HG02571 (cell line): ENCODE measurements around the gene ZNF777.
A peak's percentile ranks its signal among the peaks of the same experiment; 100 is the strongest.
"Not testable (repeated sequence)": the region's sequence is repeated elsewhere in the genome, so short reads cannot be mapped to it uniquely, and the experiment has no call there.

Experiments
- ATAC-seq: cut with Tn5 transposase; IDR thresholded peaks from one replicate; pipeline ENCODE4 v1.9.1; 2021; ENCODE audit warnings: mild to moderate bottlenecking, moderate library complexity; ENCODE audit not compliant: unreplicated experiment

ZNF777 gene

GRCh38 chr7:149422162-149422913, 38.5 kb downstream of the ZNF777 start:
- ATAC-seq = peak; percentile 95

GRCh38 chr7:149420006-149420405, 40.9 kb downstream of the ZNF777 start:
- ATAC-seq = no peak

DNA sequence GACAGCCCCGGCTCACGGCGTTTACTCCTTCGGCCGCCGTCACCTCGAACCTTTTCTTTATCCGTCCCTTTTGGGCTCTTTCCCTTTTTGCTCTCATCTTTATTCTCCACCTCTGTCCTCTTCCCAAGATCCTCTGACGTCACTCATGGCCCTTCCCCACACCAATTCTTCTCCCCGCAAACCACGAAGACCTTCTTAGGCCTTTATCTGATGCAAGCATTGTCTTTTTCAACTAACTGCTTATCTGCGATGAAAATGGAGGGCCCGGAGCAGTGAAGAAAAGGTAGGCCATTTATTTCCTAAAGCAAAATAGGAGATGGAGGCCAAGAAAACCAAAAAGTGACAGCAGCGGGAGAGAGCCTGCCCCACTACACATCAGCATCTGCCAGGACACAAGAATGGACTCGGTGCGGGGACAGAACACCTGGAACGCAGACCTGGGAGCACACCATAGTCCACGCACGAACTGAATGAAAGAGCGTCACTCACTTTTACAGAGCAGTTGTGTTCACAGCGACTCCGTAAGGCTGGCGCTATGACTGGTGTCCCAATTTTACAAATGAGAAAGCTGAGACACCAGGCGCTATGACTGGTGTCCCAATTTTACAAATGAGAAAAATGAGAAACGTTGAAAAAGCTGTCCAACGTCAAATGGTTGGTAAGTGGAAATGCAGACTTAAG, 45.3 kb downstream of the ZNF777 start:
- ATAC-seq = no peak

DNA sequence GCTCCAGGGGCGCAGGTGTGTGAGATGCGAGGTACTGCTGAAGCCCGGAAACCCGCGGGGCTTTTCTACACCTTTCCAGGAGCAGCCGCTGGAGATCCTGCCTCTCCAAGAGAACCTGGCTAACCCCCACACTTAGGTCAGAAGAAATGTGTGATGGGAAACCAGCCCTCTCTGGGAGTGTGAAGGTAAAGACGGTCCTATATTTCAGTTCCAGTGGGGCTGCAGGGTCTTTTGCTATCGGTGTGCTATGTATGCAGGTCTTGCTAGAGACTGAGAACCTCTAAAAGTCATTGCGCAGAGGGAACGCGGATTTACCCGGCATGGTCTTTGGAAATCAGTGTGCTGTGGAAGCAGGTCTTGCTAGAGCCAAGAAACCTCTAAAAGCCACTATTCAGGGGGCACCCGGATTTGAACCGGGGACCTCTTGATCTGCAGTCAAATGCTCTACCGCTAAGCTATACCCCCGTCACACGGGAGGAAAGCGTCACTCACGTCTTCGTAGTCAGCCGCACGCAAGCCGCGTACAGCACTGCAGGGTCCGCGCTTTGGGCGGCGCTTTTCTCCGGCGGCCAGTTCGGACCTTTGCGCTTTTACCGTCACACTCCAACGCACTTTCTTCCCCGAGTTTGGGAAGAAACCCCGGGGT, 46.0 kb downstream of the ZNF777 start:
- no peak for ATAC-seq

- no peak for ATAC-seq
Measured at GRCh38 chr7:149414171-149414570, 46.7 kb downstream of the ZNF777 start.

GRCh38 chr7:149413083-149413482, 47.8 kb downstream of the ZNF777 start:
- not testable (repeated sequence) for ATAC-seq

DNA sequence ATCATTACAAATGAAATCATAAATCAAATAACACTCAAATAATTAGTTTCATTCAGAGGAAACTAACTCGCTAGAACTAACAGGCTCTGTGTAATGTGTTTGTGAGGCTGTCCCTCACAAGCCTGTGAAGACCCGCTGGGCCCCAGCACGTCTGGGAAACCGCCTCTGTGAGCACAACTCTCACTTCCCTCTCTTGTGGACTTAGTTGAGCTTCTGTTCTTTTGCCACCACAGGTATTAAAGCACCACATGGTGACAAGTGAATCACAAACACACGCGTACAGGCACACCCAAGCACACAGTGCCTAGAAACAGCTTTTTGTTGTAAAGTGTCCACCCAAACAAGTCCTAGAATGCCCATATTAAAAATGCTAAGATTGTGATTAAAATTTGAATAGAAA, 51.0 kb downstream of the ZNF777 start:
- no peak for ATAC-seq

- ATAC-seq = no peak
Measured at GRCh38 chr7:149404825-149405224, 56.0 kb downstream of the ZNF777 start.

DNA sequence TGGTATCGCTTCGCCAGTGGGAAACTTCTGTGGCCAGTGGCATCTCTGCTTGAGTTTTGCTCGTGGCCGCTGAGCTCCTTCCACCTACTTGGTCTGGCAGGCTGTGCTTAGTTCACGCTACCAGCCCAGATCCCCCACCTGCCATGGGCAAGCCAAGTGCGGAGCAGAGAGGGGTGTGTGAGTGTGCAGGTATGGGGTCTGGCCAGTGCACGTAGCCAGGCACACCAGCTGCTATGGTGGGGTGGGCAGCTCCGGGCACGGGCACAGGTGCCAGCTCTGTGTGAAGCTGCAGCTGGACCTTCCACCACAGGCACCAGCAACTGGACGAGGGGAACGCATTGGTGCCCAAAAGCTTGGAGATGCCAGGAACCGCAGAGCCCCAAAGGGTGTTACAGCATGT, 56.5 kb downstream of the ZNF777 start:
- ATAC-seq = no peak

DNA sequence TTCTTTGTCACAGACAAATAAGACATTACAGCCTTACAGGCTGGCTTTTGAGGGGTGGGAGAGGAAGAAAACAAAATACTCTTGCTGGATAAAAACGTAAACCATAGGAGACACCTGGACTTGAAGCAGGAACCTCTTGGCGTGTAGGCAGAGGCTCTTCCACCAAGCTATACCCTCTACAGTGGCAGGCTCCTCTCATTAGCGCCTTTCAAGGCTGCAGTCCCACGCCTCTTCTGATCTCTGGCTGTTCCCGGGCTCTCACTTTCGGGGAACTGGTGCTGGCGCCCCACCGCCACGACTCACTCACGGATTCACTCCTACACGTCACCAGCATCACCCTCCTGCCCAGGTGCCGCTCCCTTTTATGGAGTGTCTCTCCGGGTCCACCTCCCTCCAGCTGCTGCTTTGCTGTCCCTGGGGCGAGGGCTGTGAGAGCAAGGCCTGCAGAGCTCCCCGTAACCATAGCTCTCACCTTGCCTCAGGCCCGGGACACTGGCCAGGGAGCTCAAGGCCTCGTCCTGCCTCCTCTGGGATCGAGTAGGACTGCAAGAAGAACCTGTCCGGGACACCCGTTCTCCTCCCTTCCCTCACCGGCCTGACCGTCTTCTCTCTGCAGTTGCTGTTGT, 62.6 kb downstream of the ZNF777 start:
- ATAC-seq = no peak

GRCh38 chr7:149397470-149398043, 63.3 kb downstream of the ZNF777 start:
- no peak for ATAC-seq

GRCh38 chr7:149388550-149389335, 72.1 kb downstream of the ZNF777 start:
- not testable (repeated sequence) for ATAC-seq

DNA sequence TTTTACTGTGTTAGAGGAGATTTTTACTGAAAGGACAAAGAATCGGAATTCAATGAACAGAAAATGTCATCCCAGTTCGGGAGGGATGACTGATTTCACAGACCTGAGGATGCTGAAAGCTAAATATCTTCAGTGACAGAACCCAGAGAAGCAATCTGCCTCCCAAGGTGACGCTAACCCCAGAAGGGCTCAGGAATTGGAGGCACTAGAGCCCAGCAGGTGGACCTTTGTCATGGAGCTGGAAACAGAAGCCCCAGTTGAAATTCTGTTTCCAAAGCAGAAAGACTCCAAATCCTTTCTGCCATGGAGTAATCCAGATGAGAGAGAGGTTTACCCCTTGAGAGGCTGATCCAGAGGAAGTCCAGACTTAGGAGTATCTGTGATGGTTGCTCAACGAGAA, 74.3 kb downstream of the ZNF777 start:
- not testable (repeated sequence) for ATAC-seq

DNA sequence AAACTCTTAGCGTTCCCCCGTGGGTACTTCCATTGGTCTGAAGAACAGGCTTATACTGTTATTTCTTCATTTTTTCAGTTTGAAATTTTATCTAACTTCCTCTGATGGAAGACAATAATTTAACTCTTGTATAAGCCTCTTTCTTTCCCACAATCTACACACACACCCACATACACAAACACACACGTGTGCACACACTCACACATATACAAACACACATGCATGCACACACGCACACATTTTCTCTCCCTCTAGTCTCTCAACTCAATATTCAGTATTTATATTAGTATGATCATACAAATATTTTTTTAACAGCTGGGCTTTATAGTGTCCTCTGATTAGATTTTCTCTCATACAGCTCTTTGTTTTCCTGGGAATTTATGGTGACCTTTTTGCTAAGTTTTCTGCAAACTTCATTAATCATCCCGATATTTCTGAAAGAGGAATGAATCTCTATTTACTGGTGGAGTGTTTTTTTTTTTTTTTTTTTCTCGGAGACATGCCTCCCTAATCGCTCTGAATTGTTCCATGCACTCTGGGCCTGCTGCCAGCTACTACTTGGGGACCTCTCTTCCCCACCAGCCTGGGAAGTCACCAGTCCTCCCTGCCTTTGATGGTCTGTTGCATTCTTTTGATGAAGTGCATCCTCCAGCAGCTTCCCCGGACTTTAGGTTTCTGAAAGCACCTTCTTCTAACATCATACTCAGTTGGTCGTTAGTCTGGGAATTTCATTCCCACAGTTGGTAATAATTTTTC, 75.5 kb downstream of the ZNF777 start:
- ATAC-seq = no peak
